PC-9 (cell line): ENCODE data around the gene CFAP65. TPM values are rescaled to one million over a fixed set of nuclear protein-coding genes. Genes with fewer than 3 reads are reported as not detected.

Experiments used
- BruUV-seq: library from RNA; stranded (reverse); fragments of 400-500 nt; replicated peaks from 2 replicates; lab custom pipeline; 2021; lab: Mats Ljungman, UMichigan
- CTCF ChIA-PET: fragments of 300-600 bp; sonication (Branson Sonifier 250); formaldehyde crosslinking; loops from one replicate; lab custom pipeline; 2022; ENCODE audit warnings: antibody characterized with exemption; lab: Charles Lee
- POLR2A ChIA-PET: fragments of 300-600 bp; sonication (Branson Sonifier 250); formaldehyde crosslinking; loops from one replicate; lab custom pipeline; 2022; ENCODE audit warnings: antibody characterized with exemption; ENCODE audit not compliant: unreplicated experiment; lab: Charles Lee
- DNase-seq, 2 experiments: peaks; one replicate each; pipeline versions ENCODE4 v3.0.0 to v3.0.0-alpha.2; 2015 to 2022; ENCODE audit warnings: mixed read lengths in 1 of 2
- H2AFZ ChIP-seq: fragments of 200-600 bp; sonication (generic); 2 replicates; pipeline ENCODE4 v1.8.1; 2017; ENCODE audit warnings: antibody characterized with exemption
- H3F3A ChIP-seq: fragments of 200-600 bp; sonication (generic); 2 replicates; pipeline ENCODE4 v1.8.1; 2017; ENCODE audit warnings: antibody characterized with exemption, mild to moderate bottlenecking, low read depth; ENCODE audit not compliant: insufficient read depth
- H3K27ac ChIP-seq: fragments of 200-600 bp; sonication (generic); 2 replicates; pipeline ENCODE4 v1.6.1; 2016; ENCODE audit warnings: mixed run types
- H3K27me3 ChIP-seq: fragments of 200-600 bp; sonication (generic); 2 replicates; pipeline ENCODE4 v1.6.1; 2016; ENCODE audit warnings: low read depth, mixed run types; ENCODE audit not compliant: insufficient read depth
- H3K36me3 ChIP-seq: fragments of 200-600 bp; sonication (generic); 2 replicates; pipeline ENCODE4 v1.6.1; 2016; ENCODE audit warnings: low read depth, mixed run types
- H3K4me1 ChIP-seq: fragments of 200-600 bp; sonication (generic); replicated peaks from 2 replicates; pipeline ENCODE4 v1.6.1; 2016; ENCODE audit warnings: mixed run types; ENCODE audit not compliant: insufficient read depth
- H3K4me2 ChIP-seq: fragments of 200-600 bp; sonication (generic); 2 replicates; pipeline ENCODE4 v1.6.1; 2017; ENCODE audit warnings: mixed run types
- H3K4me3 ChIP-seq: fragments of 200-600 bp; sonication (generic); 2 replicates; pipeline ENCODE4 v1.6.1; 2016; ENCODE audit warnings: mixed run types
- H3K79me2 ChIP-seq: fragments of 200-600 bp; sonication (generic); 2 replicates; pipeline ENCODE4 v1.6.1; 2017; ENCODE audit warnings: low read depth, mixed run types
- H3K9me2 ChIP-seq: fragments of 200-600 bp; sonication (generic); 2 replicates; pipeline ENCODE4 v1.8.1; 2017; ENCODE audit warnings: mild to moderate bottlenecking; ENCODE audit not compliant: insufficient read depth
- H3K9me3 ChIP-seq: fragments of 200-600 bp; sonication (generic); 2 replicates; pipeline ENCODE4 v1.8.1; 2016; ENCODE audit warnings: low read depth; ENCODE audit not compliant: insufficient read depth
- H4K20me1 ChIP-seq: fragments of 200-600 bp; sonication (generic); 2 replicates; pipeline ENCODE4 v1.8.1; 2017; ENCODE audit not compliant: insufficient read depth
- EZH2 ChIP-seq: fragments of 200-600 bp; sonication (generic); IDR thresholded peaks from 2 replicates; pipeline ENCODE4 v1.8.0; 2017; ENCODE audit warnings: antibody characterized with exemption, low read depth
- intact Hi-C: fragments of 100-400 bp; cut with micrococcal nuclease; formaldehyde crosslinking; loops from one replicate; pipeline ENCODE4 v1.10.0; 2022; ENCODE audit not compliant: unreplicated experiment
- total RNA-seq: library from RNA; stranded (reverse); gene quantifications from 2 replicates; pipeline ENCODE4 v1.2.3, GENCODE V29; 2021
- TF ChIP-seq, protein P1 (sequence below): fragments of 200-600 bp; sonication (generic); conservative IDR thresholded peaks from 2 replicates; pipeline ENCODE4 v1.6.1; 2017; ENCODE audit warnings: mixed run types, antibody characterized with exemption, mild to moderate bottlenecking, moderate library complexity

Gene CFAP65
- total RNA-seq, 1 experiment from 2014 or later = not detected

DNA sequence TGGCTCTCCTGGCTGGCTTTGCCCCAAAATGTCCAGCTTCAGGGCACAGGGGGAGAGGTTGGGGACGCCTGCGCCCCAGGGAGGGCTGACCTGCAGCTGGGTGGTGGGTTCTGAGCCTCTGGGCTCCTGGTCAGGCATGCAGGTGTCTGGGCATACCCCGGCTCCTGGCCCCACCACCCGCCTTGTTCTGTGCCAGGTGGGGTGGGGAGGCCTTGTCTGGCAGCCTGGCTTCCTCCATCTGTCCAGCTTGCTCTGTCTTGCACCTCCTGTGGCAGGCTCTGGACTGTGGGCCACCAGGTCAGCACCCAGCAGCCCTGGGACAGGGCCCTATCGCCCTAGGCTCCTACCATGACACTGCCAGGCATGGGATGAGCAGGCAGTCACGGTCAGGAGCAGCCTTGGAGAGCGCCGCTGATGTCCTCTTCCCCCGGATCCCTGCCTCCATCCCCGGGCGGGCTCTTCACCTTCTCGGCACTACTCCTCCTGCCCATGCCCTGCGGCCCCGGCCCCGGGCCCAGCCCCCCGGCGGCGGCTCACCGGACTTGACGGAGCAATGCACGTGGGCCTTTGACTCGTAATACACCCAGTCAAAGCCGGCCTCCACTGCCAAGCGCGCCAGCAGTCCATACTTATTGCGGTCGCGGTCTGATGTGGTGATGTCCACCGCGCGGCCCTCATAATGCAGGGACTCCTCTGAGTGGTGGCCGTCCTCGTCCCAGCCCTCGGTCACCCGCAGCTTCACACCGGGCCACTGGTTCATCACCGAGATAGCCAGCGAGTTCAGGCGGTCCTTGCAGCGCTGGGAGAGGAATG, 15.8 kb upstream of the CFAP65 start:
- no peaks in the 10 kb centered on the region for H3K79me2 ChIP-seq
- TF ChIP-seq EZH2 = no peak
- TF ChIP-seq, protein P1, sequence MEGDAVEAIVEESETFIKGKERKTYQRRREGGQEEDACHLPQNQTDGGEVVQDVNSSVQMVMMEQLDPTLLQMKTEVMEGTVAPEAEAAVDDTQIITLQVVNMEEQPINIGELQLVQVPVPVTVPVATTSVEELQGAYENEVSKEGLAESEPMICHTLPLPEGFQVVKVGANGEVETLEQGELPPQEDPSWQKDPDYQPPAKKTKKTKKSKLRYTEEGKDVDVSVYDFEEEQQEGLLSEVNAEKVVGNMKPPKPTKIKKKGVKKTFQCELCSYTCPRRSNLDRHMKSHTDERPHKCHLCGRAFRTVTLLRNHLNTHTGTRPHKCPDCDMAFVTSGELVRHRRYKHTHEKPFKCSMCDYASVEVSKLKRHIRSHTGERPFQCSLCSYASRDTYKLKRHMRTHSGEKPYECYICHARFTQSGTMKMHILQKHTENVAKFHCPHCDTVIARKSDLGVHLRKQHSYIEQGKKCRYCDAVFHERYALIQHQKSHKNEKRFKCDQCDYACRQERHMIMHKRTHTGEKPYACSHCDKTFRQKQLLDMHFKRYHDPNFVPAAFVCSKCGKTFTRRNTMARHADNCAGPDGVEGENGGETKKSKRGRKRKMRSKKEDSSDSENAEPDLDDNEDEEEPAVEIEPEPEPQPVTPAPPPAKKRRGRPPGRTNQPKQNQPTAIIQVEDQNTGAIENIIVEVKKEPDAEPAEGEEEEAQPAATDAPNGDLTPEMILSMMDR = no peak
- H2AFZ ChIP-seq = no peak overlapping the region
- no peaks in the 10 kb centered on the region for H3K9me2 ChIP-seq
- BruUV-seq = no TSS peak
- DNase-seq = no peak
- no peak overlapping the region for H3K4me3 ChIP-seq
- ChIA-PET CTCF (no interaction called here), POLR2A (interaction anchor here (0.7 kb wide), 1 partner anchor 322 kb away, joined by 4 read pairs; no protein-coding TSS in a partner anchor)
- intact Hi-C loops = loop anchor here (5.0 to 10.0 kb wide), 2 partner anchors 60 to 248 kb away; partner anchors contain the start of gene PTPRN
- no peaks in the 10 kb centered on the region for H4K20me1 ChIP-seq
- H3F3A ChIP-seq = no peaks in the 10 kb centered on the region
- H3K4me1 ChIP-seq = no peaks in the 10 kb centered on the region
- peaks cover 67% of the 10 kb centered on the region for H3K27me3 ChIP-seq
- no peak overlapping the region for H3K4me2 ChIP-seq
- no peaks in the 10 kb centered on the region for H3K36me3 ChIP-seq
- H3K27ac ChIP-seq = no peak overlapping the region
- no peaks in the 10 kb centered on the region for H3K9me3 ChIP-seq

DNA sequence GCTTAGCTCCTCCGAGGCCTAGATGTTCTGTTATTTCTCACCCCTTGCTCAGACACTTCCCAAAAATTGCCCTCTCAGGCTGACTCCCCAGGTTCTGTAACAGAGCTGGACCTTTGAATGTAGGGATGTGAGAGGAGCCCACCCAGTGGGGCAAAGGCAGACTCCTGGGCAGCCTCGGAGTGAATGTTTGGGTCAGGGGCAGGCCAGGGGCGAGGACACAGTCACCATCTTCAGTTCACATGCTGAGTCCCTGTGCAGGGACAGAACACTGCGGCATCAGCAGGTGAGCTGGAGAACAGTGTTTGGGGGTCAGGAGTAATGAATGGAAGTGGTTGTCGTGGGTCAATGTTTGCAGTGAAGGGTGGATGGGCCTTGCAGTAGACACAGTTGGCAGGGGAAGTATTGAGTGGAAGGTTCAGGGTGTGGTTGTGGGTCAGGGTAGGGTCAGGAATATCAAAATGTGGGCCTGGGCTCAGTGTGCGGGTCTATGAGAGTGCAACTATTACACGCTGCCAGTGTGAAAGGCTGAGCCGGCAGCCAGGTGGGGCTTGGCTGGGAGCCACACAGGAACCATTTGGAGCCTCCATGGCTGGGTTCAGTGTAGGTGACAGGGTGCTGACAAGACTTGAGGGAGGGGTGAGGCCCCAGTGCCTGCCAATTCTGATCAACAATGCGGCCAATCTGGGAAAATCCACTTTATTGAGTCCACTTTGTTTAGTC, 15.0 kb upstream of the CFAP65 start:
- Histone ChIP-seq H3K9me3 (no peaks in the 10 kb centered on the region), H3F3A (no peaks in the 10 kb centered on the region), H3K27ac (no peak overlapping the region), H3K27me3 (peaks cover 59% of the 10 kb centered on the region), H2AFZ (no peak overlapping the region), H3K4me1 (no peaks in the 10 kb centered on the region), H3K4me3 (no peak overlapping the region), H3K36me3 (no peaks in the 10 kb centered on the region), H4K20me1 (no peaks in the 10 kb centered on the region), H3K79me2 (no peaks in the 10 kb centered on the region), H3K9me2 (no peaks in the 10 kb centered on the region), H3K4me2 (no peak overlapping the region)
- DNase-seq = no peak
- POLR2A ChIA-PET = no interaction called here
- intact Hi-C loops = loop anchor here (5.0 to 10.0 kb wide), 2 partner anchors 59 to 248 kb away; partner anchors contain the start of gene PTPRN
- no TSS peak for BruUV-seq
- TF ChIP-seq, protein P1 = no peak
- no peak for TF ChIP-seq EZH2
- CTCF ChIA-PET = no interaction called here
